Natural killer cell (primary cell): ENCODE measurements around the gene PIP5K1B. TPM values are rescaled to one million over a fixed set of nuclear protein-coding genes. Genes with fewer than 3 reads are reported as not detected.

ENCODE experiments used
- ATAC-seq, 3 donors: fragments of 150-1000 bp in 2 of 3; fragments of 200-7000 bp in 1 of 3; cut with Tn5 transposase; 1 replicate in 1 of 3; 2 replicates in 2 of 3; pipeline ENCODE4 v1.10.0; 2021; ENCODE audit warnings: mild to moderate bottlenecking in 2 of 3, moderate library complexity in 2 of 3
- DNase-seq, 2 donors: peaks; one replicate each; pipeline versions ENCODE4 v3.0.0 to v3.0.0-alpha.2; 2013 to 2021; ENCODE audit warnings: mixed read lengths in 1 of 2
- H3K27ac ChIP-seq: one replicate; pipeline ENCODE4 v1.5.1; 2013; ENCODE audit warnings: mild to moderate bottlenecking, low read length
- H3K27me3 ChIP-seq: one replicate; pipeline ENCODE4 v1.6.1; 2013; ENCODE audit warnings: low read length; ENCODE audit not compliant: control insufficient read depth, insufficient read depth
- H3K36me3 ChIP-seq: one replicate; pipeline ENCODE4 v1.6.1; 2013; ENCODE audit warnings: low read length; ENCODE audit not compliant: control insufficient read depth, insufficient read depth
- H3K4me1 ChIP-seq: one replicate; pipeline ENCODE4 v1.6.1; 2013; ENCODE audit warnings: low read length; ENCODE audit not compliant: control insufficient read depth, insufficient read depth
- H3K4me3 ChIP-seq: one replicate; pipeline ENCODE4 v1.5.1; 2013; ENCODE audit warnings: low read length
- H3K9me3 ChIP-seq: one replicate; pipeline ENCODE4 v1.6.1; 2013; ENCODE audit warnings: low read length; ENCODE audit not compliant: control insufficient read depth, insufficient read depth
- H3K27ac Mint-ChIP-seq, 2 donors: one replicate each; pipeline ENCODE4 v1.8.0; 2022; ENCODE audit warnings: mild to moderate bottlenecking in 2 of 2, mixed read lengths in 2 of 2, moderate library complexity in 1 of 2
- H3K27me3 Mint-ChIP-seq, 2 donors: one replicate each; pipeline ENCODE4 v1.8.0; 2022; ENCODE audit warnings: low read depth in 2 of 2, mixed read lengths in 2 of 2
- H3K36me3 Mint-ChIP-seq: one replicate; pipeline ENCODE4 v1.8.0; 2022; ENCODE audit warnings: mixed read lengths
- H3K4me1 Mint-ChIP-seq, 2 donors: one replicate each; pipeline ENCODE4 v1.8.0; 2022; ENCODE audit warnings: mixed read lengths in 2 of 2
- H3K4me3 Mint-ChIP-seq: one replicate; pipeline ENCODE4 v1.8.0; 2022; ENCODE audit warnings: mild to moderate bottlenecking, moderate library complexity, mixed read lengths
- H3K9me3 Mint-ChIP-seq, 2 donors: one replicate each; pipeline ENCODE4 v1.8.0; 2022; ENCODE audit warnings: mixed read lengths in 2 of 2
- CTCF ChIP-seq: fragments of 200-600 bp; IDR thresholded peaks from one replicate; pipeline ENCODE4 v1.8.0; 2022; ENCODE audit warnings: antibody characterized with exemption
- WGBS: methylation state at CpG from one replicate; pipeline ENCODE4 v1.1.7; 2013; ENCODE audit warnings: missing lambda C conversion rate; ENCODE audit not compliant: insufficient coverage; 5-methylcytosine and 5-hydroxymethylcytosine counted together
- intact Hi-C: fragments of 100-400 bp; cut with micrococcal nuclease; formaldehyde crosslinking; loops from one replicate; pipeline ENCODE4 v1.14.2; 2022
- total RNA-seq, 4 donors: library from RNA; stranded (reverse); fragments of 120-200 nt in 1 of 4; gene quantifications; one replicate each; pipeline versions ENCODE4 v1.2.3 to v1.2.4, GENCODE V29; 2013 to 2022

Gene PIP5K1B
- total RNA-seq, 3 donors from 2014 or later (not counting 1 experiment from before 2014, with no cell fraction given) = 0.73 to 3.4 (median 1.3) TPM

- H3K4me3 ChIP-seq = no peak overlapping the region
- no peaks in the 10 kb centered on the region for H3K4me1 ChIP-seq
- H3K27ac Mint-ChIP-seq = no peak overlapping the region
- H3K36me3 Mint-ChIP-seq = no peaks in the 10 kb centered on the region
- intact Hi-C loops = no loop called here
- ATAC-seq (no peak), DNase-seq (no peak)
- no peak overlapping the region for H3K27ac ChIP-seq
- H3K9me3 ChIP-seq = no peaks in the 10 kb centered on the region
- H3K27me3 Mint-ChIP-seq = peaks cover 0 to 4% of the 10 kb centered on the region in 2 donors
- no peak for TF ChIP-seq CTCF
- no peak overlapping the region for H3K4me3 Mint-ChIP-seq
- H3K4me1 Mint-ChIP-seq = no peaks in the 10 kb centered on the region
- 91% methylated on average over 6 of the region's 6 CpGs for WGBS
- H3K36me3 ChIP-seq = no peaks in the 10 kb centered on the region
- H3K9me3 Mint-ChIP-seq = no peaks in the 10 kb centered on the region
- no peaks in the 10 kb centered on the region for H3K27me3 ChIP-seq
These were observed 235.5 kb downstream of the PIP5K1B start for GRCh38 chr9:68940573-68940972.

DNA sequence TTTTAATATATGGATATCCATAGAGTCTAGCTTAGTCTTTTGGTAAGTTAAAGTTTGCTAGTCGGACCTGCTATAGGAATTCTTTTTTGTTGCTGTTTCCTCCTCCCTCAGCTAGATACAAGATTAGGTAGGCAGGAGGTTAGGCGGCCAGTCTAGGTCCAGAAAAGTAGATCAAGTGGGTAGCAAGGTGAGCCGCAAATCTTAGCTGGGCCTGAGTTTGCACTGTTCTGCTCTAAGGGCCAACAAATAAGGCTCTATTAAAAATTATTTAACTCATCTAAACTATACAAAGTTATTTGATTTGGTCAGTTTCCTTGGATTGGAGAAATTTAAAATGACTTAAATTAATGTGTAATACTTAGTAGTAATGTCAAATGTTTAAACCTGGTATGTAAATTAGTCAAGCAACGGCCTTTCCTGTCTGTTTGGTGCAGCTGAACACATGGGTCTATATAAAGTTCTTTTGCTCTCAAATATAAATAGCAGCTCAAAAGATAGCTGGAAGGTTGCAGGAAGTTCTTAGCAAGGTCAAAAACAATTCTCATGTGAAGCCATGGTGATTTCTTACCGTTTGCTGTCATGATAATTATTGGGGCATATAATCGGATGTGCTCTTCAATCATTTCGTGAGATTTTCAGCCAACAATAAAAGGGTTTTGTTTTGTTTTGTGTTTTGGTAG is 236.9 kb downstream of the PIP5K1B start:
- intact Hi-C loops = no loop called here
- Mint-ChIP-seq H3K36me3 (no peaks in the 10 kb centered on the region), H3K4me3 (no peak overlapping the region), H3K27me3 (peaks cover 4 to 9% of the 10 kb centered on the region in 2 donors), H3K27ac (no peak overlapping the region), H3K9me3 (no peaks in the 10 kb centered on the region), H3K4me1 (no peaks in the 10 kb centered on the region)
- H3K9me3 ChIP-seq = no peaks in the 10 kb centered on the region
- no peak overlapping the region for H3K27ac ChIP-seq
- H3K36me3 ChIP-seq = no peaks in the 10 kb centered on the region
- no peak for ATAC-seq
- no peak overlapping the region for H3K4me3 ChIP-seq
- no peaks in the 10 kb centered on the region for H3K27me3 ChIP-seq
- no peak for TF ChIP-seq CTCF
- no peaks in the 10 kb centered on the region for H3K4me1 ChIP-seq
- WGBS = 76% methylated on average over 6 of the region's 7 CpGs
- no peak for DNase-seq

- Mint-ChIP-seq H3K9me3 (no peaks in the 10 kb centered on the region), H3K27ac (no peak overlapping the region), H3K36me3 (no peaks in the 10 kb centered on the region), H3K4me1 (no peaks in the 10 kb centered on the region), H3K27me3 (peaks cover 12 to 14% of the 10 kb centered on the region in 2 donors), H3K4me3 (no peak overlapping the region)
- intact Hi-C loops = no loop called here
- Histone ChIP-seq H3K27me3 (no peaks in the 10 kb centered on the region), H3K4me3 (no peak overlapping the region), H3K4me1 (no peaks in the 10 kb centered on the region), H3K36me3 (no peaks in the 10 kb centered on the region), H3K9me3 (no peaks in the 10 kb centered on the region), H3K27ac (no peak overlapping the region)
- ATAC-seq (no peak), DNase-seq (no peak)
- 91% methylated on average over 3 of the region's 3 CpGs for WGBS
- no peak for TF ChIP-seq CTCF
These were observed 237.8 kb downstream of the PIP5K1B start for GRCh38 chr9:68942790-68943189.

DNA sequence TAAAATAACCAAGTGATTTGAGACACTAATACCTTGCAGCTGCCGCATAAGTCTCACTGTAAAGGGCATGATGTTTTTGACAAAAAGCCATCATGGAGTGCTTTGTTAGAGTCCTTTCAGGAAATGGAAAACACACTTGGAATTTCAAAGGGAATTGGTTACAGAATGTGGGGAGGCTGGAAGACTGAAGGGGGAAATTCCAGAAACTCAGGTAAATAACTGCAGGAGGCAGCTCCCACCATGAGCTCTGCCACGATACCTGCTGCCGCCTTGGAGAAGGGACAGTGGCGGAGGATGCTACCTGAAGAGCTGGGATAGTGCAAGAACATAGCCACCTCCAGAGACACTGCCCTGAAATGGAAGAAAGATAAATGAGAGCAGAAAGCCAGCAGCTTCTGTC is 242.0 kb downstream of the PIP5K1B start:
- H3K9me3 Mint-ChIP-seq = no peaks in the 10 kb centered on the region
- intact Hi-C loops = no loop called here
- peaks cover 0 to 4% of the 10 kb centered on the region in 2 donors for H3K4me1 Mint-ChIP-seq
- H3K4me3 ChIP-seq = no peak overlapping the region
- H3K4me3 Mint-ChIP-seq = no peak overlapping the region
- no peaks in the 10 kb centered on the region for H3K9me3 ChIP-seq
- DNase-seq (no peak), ATAC-seq (no peak)
- H3K36me3 ChIP-seq = no peaks in the 10 kb centered on the region
- no peak overlapping the region for H3K27ac ChIP-seq
- H3K27me3 Mint-ChIP-seq = peaks cover 12 to 17% of the 10 kb centered on the region in 2 donors
- H3K4me1 ChIP-seq = no peaks in the 10 kb centered on the region
- no peaks in the 10 kb centered on the region for H3K36me3 Mint-ChIP-seq
- TF ChIP-seq CTCF = no peak
- WGBS = 95% methylated on average over 4 of the region's 4 CpGs
- H3K27me3 ChIP-seq = no peaks in the 10 kb centered on the region
- no peak overlapping the region for H3K27ac Mint-ChIP-seq
